GM23338 (cell line): ENCODE data around the gene DTD2.

Source experiments
- CREB1 ChIP-seq: fragments of 250-450 bp; sonication (Bioruptor Pico); IDR thresholded peaks from 2 replicates; pipeline ENCODE4 v1.5.0; 2020; ENCODE audit warnings: low read depth, mild to moderate bottlenecking, moderate library complexity
- ETS1 ChIP-seq: IDR thresholded peaks from 2 replicates; pipeline ENCODE4 v1.6.1; 2016; ENCODE audit warnings: antibody characterized with exemption
- EZH2 ChIP-seq: fragments of 200-600 bp; sonication (generic); IDR thresholded peaks from one replicate; pipeline ENCODE4 v1.8.0; 2017; ENCODE audit warnings: antibody characterized with exemption, mild to moderate bottlenecking, low read depth; ENCODE audit not compliant: unreplicated experiment
- EZH2phosphoT487 ChIP-seq: fragments of 200-600 bp; sonication (generic); IDR thresholded peaks from one replicate; pipeline ENCODE4 v1.8.1; 2018; ENCODE audit warnings: antibody characterized with exemption; ENCODE audit not compliant: unreplicated experiment
- JUNB ChIP-seq: IDR thresholded peaks from one replicate; pipeline ENCODE4 v1.6.1; 2016; ENCODE audit warnings: antibody characterized with exemption; ENCODE audit not compliant: unreplicated experiment
- NANOG ChIP-seq: IDR thresholded peaks from 2 replicates; pipeline ENCODE4 v1.6.1; 2016; ENCODE audit warnings: antibody characterized with exemption, borderline replicate concordance
- POLR2AphosphoS5 ChIP-seq: IDR thresholded peaks from 2 replicates; pipeline ENCODE4 v1.6.1; 2016; ENCODE audit warnings: antibody characterized with exemption, low read depth
- REST ChIP-seq: IDR thresholded peaks from one replicate; pipeline ENCODE4 v1.6.1; 2018; ENCODE audit warnings: antibody characterized with exemption; ENCODE audit not compliant: unreplicated experiment
- STAT1 ChIP-seq: IDR thresholded peaks from one replicate; pipeline ENCODE4 v1.6.1; 2016; ENCODE audit warnings: antibody characterized with exemption; ENCODE audit not compliant: unreplicated experiment
- ZNF114 ChIP-seq: fragments of 250-450 bp; sonication (Bioruptor Pico); IDR thresholded peaks from 2 replicates; pipeline ENCODE4 v1.5.0; 2020; ENCODE audit warnings: mild to moderate bottlenecking, moderate library complexity
- ZNF331 ChIP-seq: fragments of 250-450 bp; sonication (Bioruptor Pico); IDR thresholded peaks from 2 replicates; pipeline ENCODE4 v1.5.0; 2020; ENCODE audit warnings: low read depth, mild to moderate bottlenecking, moderate library complexity
- TF ChIP-seq, protein P1 (sequence below), 2 experiments: fragments of 200-600 bp in 1 of 2; sonication (generic) in 1 of 2; conservative IDR thresholded peaks; 2 replicates each; pipeline versions ENCODE4 v1.5.1 to v1.6.1; 2016 to 2017; ENCODE audit warnings: antibody characterized with exemption in 2 of 2, low read depth in 2 of 2, mild to moderate bottlenecking in 2 of 2, moderate library complexity in 1 of 2

GRCh38 chr14:31420319-31421111, 36.8 kb downstream of the DTD2 start, which contains the start of gene HEATR5A:
- TF ChIP-seq EZH2phosphoT487 (no peak), JUNB (no peak), ZNF114 (no peak), POLR2AphosphoS5 (peak; percentile 99), ZNF331 (no peak), CREB1 (peak; percentile 25; the same call in 1 of the 2 replicates), EZH2 (no peak), REST (no peak), ETS1 (peak; percentile 70; the same call in 1 of the 2 replicates), STAT1 (no peak), NANOG (no peak)
- TF ChIP-seq, protein P1, sequence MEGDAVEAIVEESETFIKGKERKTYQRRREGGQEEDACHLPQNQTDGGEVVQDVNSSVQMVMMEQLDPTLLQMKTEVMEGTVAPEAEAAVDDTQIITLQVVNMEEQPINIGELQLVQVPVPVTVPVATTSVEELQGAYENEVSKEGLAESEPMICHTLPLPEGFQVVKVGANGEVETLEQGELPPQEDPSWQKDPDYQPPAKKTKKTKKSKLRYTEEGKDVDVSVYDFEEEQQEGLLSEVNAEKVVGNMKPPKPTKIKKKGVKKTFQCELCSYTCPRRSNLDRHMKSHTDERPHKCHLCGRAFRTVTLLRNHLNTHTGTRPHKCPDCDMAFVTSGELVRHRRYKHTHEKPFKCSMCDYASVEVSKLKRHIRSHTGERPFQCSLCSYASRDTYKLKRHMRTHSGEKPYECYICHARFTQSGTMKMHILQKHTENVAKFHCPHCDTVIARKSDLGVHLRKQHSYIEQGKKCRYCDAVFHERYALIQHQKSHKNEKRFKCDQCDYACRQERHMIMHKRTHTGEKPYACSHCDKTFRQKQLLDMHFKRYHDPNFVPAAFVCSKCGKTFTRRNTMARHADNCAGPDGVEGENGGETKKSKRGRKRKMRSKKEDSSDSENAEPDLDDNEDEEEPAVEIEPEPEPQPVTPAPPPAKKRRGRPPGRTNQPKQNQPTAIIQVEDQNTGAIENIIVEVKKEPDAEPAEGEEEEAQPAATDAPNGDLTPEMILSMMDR (conservative IDR thresholded peaks at IDR 0.05; ENCODE audit: low read depth in 2 of 2), result peak in 1 of 2 experiments; percentile 32; a peak in 1 of 4 replicates
